Inflammatory macrophage treated with lipopolysaccharide for 4 hours (primary cell): ENCODE data around the gene CLCN4.

Source experiments
- DNase-seq: peaks from one replicate; pipeline ENCODE4 v3.0.0-alpha.2; 2020

The CLCN4 gene

GRCh38 chrX:10197279-10198210 is 40.8 kb downstream of the CLCN4 start:
- DNase-seq, result no peak

GRCh38 chrX:10198254-10198653 is 41.5 kb downstream of the CLCN4 start:
- peak; percentile 57 for DNase-seq

- peak; percentile 93 for DNase-seq
Observed at GRCh38 chrX:10199212-10199611, 42.4 kb downstream of the CLCN4 start.

GRCh38 chrX:10203617-10204016 is 46.8 kb downstream of the CLCN4 start:
- DNase-seq, result no peak

GRCh38 chrX:10206317-10206716 is 49.5 kb downstream of the CLCN4 start:
- DNase-seq, result no peak

GRCh38 chrX:10208281-10208856 is 51.6 kb downstream of the CLCN4 start:
- no peak for DNase-seq

- no peak for DNase-seq
Observed at GRCh38 chrX:10208953-10209352, 52.2 kb downstream of the CLCN4 start.

GRCh38 chrX:10212395-10212794 is 55.6 kb downstream of the CLCN4 start:
- DNase-seq, result no peak

GRCh38 chrX:10213716-10214115 is 56.9 kb downstream of the CLCN4 start:
- DNase-seq, result no peak

GRCh38 chrX:10216208-10216607 is 59.4 kb downstream of the CLCN4 start:
- no peak for DNase-seq

- peak; percentile 46 for DNase-seq
Observed at GRCh38 chrX:10217198-10217597, 60.4 kb downstream of the CLCN4 start.

- DNase-seq, result no peak
Observed at GRCh38 chrX:10221651-10222050, 64.9 kb downstream of the CLCN4 start.

GRCh38 chrX:10223276-10223675 is 66.5 kb downstream of the CLCN4 start:
- DNase-seq, result no peak

- no peak for DNase-seq
Observed at GRCh38 chrX:10223781-10224180, 67.0 kb downstream of the CLCN4 start.

GRCh38 chrX:10230222-10230621 is 73.4 kb downstream of the CLCN4 start:
- DNase-seq, result no peak

- DNase-seq, result no peak
Observed at GRCh38 chrX:10231461-10231860, 74.7 kb downstream of the CLCN4 start.

- no peak for DNase-seq
Observed at GRCh38 chrX:10233173-10233572, 76.4 kb downstream of the CLCN4 start.

- no peak for DNase-seq
Observed at GRCh38 chrX:10233696-10234095, 76.9 kb downstream of the CLCN4 start.

- DNase-seq, result no peak
Observed at GRCh38 chrX:10235851-10236250, 79.1 kb downstream of the CLCN4 start.

GRCh38 chrX:10237241-10237640 is 80.5 kb downstream of the CLCN4 start:
- no peak for DNase-seq

GRCh38 chrX:10239611-10240064 is 82.9 kb downstream of the CLCN4 start:
- no peak for DNase-seq

- DNase-seq, result no peak
Observed at GRCh38 chrX:10240918-10241317, 84.1 kb downstream of the CLCN4 start.

- no peak for DNase-seq
Observed at GRCh38 chrX:10242026-10242425, 85.3 kb downstream of the CLCN4 start.

- DNase-seq, result no peak
Observed at GRCh38 chrX:10243106-10243505, 86.3 kb downstream of the CLCN4 start.
